CD4-positive, CD25-positive, alpha-beta regulatory T cell (primary cell): Measurements from ENCODE around the gene WDR89. TPM values are rescaled to one million over a fixed set of nuclear protein-coding genes. Genes with fewer than 3 reads are reported as not detected.

Source experiments
- ATAC-seq, 2 donors: fragments of 150-1000 bp; cut with Tn5 transposase; one replicate each; pipeline ENCODE4 v1.10.0; 2021; ENCODE audit warnings: low read depth in 2 of 2, moderate number of reproducible peaks in 2 of 2, moderate library complexity in 1 of 2
- DNase-seq, 3 donors: peaks; one replicate each; pipeline versions ENCODE4 v3.0.0 to v3.0.0-alpha.2; 2012 to 2022; ENCODE audit warnings: mixed read lengths in 1 of 3
- H3K27ac ChIP-seq: one replicate; pipeline ENCODE4 v1.7.0; 2013; ENCODE audit warnings: mild to moderate bottlenecking, low read length; ENCODE audit not compliant: insufficient read depth, poor library complexity, severe bottlenecking
- H3K27me3 ChIP-seq: one replicate; pipeline ENCODE4 v1.7.0; 2013; ENCODE audit warnings: low read length; ENCODE audit not compliant: control insufficient read depth, insufficient read depth
- H3K36me3 ChIP-seq: one replicate; pipeline ENCODE4 v1.7.0; 2013; ENCODE audit warnings: mild to moderate bottlenecking, low read length, moderate library complexity; ENCODE audit not compliant: control insufficient read depth, insufficient read depth
- H3K4me1 ChIP-seq: 2 replicates; pipeline ENCODE4 v1.7.0; 2013; ENCODE audit warnings: mild to moderate bottlenecking, low read length; ENCODE audit not compliant: insufficient read depth, control insufficient read depth, poor library complexity, severe bottlenecking
- H3K4me3 ChIP-seq: one replicate; pipeline ENCODE4 v1.7.0; 2013; ENCODE audit warnings: low read depth, mild to moderate bottlenecking, low read length, moderate library complexity
- H3K9me3 ChIP-seq, 2 experiments: 1 replicate in 1 of 2; 2 replicates in 1 of 2; pipeline ENCODE4 v1.7.0; 2013; ENCODE audit warnings: low read length in 2 of 2, mild to moderate bottlenecking in 1 of 2, moderate library complexity in 1 of 2; ENCODE audit not compliant: control insufficient read depth in 2 of 2
- H3K27ac Mint-ChIP-seq, 3 donors: one replicate each; pipeline ENCODE4 v1.8.0; 2020 to 2022; ENCODE audit warnings: mild to moderate bottlenecking in 3 of 3, mixed read lengths in 3 of 3, moderate library complexity in 2 of 3
- H3K27me3 Mint-ChIP-seq: one replicate; pipeline ENCODE4 v1.8.0; 2022; ENCODE audit warnings: mild to moderate bottlenecking, mixed read lengths
- H3K36me3 Mint-ChIP-seq: one replicate; pipeline ENCODE4 v1.8.0; 2020; ENCODE audit warnings: mixed read lengths
- H3K4me1 Mint-ChIP-seq, 4 donors: one replicate each; pipeline ENCODE4 v1.8.0; 2020 to 2022; ENCODE audit warnings: mixed read lengths in 4 of 4, mild to moderate bottlenecking in 1 of 4
- H3K4me3 Mint-ChIP-seq, 4 donors: one replicate each; pipeline ENCODE4 v1.8.0; 2020 to 2022; ENCODE audit warnings: mild to moderate bottlenecking in 4 of 4, mixed read lengths in 4 of 4, moderate library complexity in 3 of 4
- H3K9me3 Mint-ChIP-seq, 7 donors: one replicate each; pipeline ENCODE4 v1.8.0; 2020 to 2022; ENCODE audit warnings: mixed read lengths in 7 of 7, mild to moderate bottlenecking in 3 of 7, moderate library complexity in 2 of 7
- polyA plus RNA-seq, 4 donors: library from polyadenylated mRNA; unstranded; fragments of 300-500 nt; fragmentation: Illumina TruSeq; gene quantifications; one replicate each; pipeline ENCODE4 v1.2.3, GENCODE V29; 2021
- total RNA-seq: library from RNA; stranded (reverse); gene quantifications from one replicate; pipeline ENCODE4 v1.2.3, GENCODE V29; 2022

WDR89 gene
- total and polyA plus RNA-seq, 5 donors from 2014 or later, result 14.6 to 21.5 (median 19.3) TPM

- no peak overlapping the region for H3K4me3 Mint-ChIP-seq
- no peaks in the 10 kb centered on the region for H3K9me3 Mint-ChIP-seq
- H3K36me3 ChIP-seq, result peaks cover 18% of the 10 kb centered on the region
- H3K4me3 ChIP-seq, result no peak overlapping the region
- no peaks in the 10 kb centered on the region for H3K27me3 ChIP-seq
- H3K4me1 ChIP-seq, result no peaks in the 10 kb centered on the region
- no peak overlapping the region for H3K27ac ChIP-seq
- H3K36me3 Mint-ChIP-seq, result peaks cover 25% of the 10 kb centered on the region
- H3K4me1 Mint-ChIP-seq, result peaks cover 0 to 15% (median 4%) of the 10 kb centered on the region in 4 donors
- ATAC-seq (no peak), DNase-seq (no peak)
- no peaks in the 10 kb centered on the region for H3K9me3 ChIP-seq
- no peak overlapping the region for H3K27ac Mint-ChIP-seq
- H3K27me3 Mint-ChIP-seq, result no peaks in the 10 kb centered on the region
Observed at GRCh38 chr14:63676615-63677014, 34.9 kb upstream of the WDR89 start.

DNA sequence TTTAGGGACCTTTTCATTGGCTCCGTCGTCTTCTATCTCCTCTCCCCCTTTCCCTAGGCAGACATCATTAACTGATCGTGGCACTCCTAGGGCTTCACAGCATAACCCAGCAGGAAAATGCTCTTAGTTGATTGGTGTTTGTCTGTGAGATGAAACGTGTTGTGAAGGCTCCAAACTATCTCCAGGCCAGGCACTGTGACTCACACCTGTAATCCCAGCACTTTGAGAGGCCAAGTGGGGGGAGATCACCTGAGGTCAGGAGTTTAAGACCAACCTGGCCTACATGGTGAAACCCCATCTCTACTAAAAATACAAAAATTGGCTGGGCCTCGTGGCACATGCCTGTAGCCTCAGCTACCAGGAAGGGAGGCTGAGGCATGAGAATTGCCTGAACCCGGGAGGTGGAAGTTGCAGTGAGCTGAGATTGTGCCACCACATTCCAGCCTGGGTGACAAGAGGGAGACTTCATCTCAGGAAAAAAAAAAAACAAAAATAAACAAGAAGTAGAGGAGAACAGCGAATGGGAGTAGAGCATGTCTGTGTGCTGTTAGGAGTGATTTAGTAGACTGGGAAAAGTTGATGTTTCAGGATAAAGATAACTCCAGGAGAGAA lies 32.3 kb upstream of the WDR89 start:
- Mint-ChIP-seq H3K27ac (peak overlapping the region in 2 of 3 donors; percentile 6 to 73), H3K4me3 (no peak overlapping the region), H3K27me3 (no peaks in the 10 kb centered on the region), H3K36me3 (peaks cover 17% of the 10 kb centered on the region), H3K9me3 (no peaks in the 10 kb centered on the region), H3K4me1 (peaks cover 0 to 10% (median 4%) of the 10 kb centered on the region in 4 donors)
- Histone ChIP-seq H3K4me1 (no peaks in the 10 kb centered on the region), H3K36me3 (peaks cover 9% of the 10 kb centered on the region), H3K9me3 (no peaks in the 10 kb centered on the region), H3K27me3 (no peaks in the 10 kb centered on the region), H3K4me3 (no peak overlapping the region), H3K27ac (no peak overlapping the region)
- DNase-seq, result no peak
- ATAC-seq, result no peak

- Histone ChIP-seq H3K4me1 (no peaks in the 10 kb centered on the region), H3K27me3 (no peaks in the 10 kb centered on the region), H3K27ac (no peak overlapping the region), H3K36me3 (peaks cover 9% of the 10 kb centered on the region), H3K9me3 (no peaks in the 10 kb centered on the region), H3K4me3 (no peak overlapping the region)
- Mint-ChIP-seq H3K4me1 (peaks cover 0 to 10% (median 4%) of the 10 kb centered on the region in 4 donors), H3K27me3 (no peaks in the 10 kb centered on the region), H3K27ac (no peak overlapping the region), H3K36me3 (peaks cover 12% of the 10 kb centered on the region), H3K9me3 (no peaks in the 10 kb centered on the region), H3K4me3 (no peak overlapping the region)
- DNase-seq (no peak), ATAC-seq (no peak)
Observed at GRCh38 chr14:63673255-63673654, 31.6 kb upstream of the WDR89 start.

- no peaks in the 10 kb centered on the region for H3K27me3 ChIP-seq
- H3K4me3 ChIP-seq, result no peak overlapping the region
- DNase-seq (no peak), ATAC-seq (no peak)
- H3K36me3 ChIP-seq, result peaks cover 5% of the 10 kb centered on the region
- Mint-ChIP-seq H3K27ac (no peak overlapping the region), H3K4me1 (peaks cover 0 to 10% (median 4%) of the 10 kb centered on the region in 4 donors), H3K4me3 (no peak overlapping the region), H3K36me3 (peaks cover 12% of the 10 kb centered on the region), H3K27me3 (no peaks in the 10 kb centered on the region), H3K9me3 (no peaks in the 10 kb centered on the region)
- H3K4me1 ChIP-seq, result no peaks in the 10 kb centered on the region
- no peaks in the 10 kb centered on the region for H3K9me3 ChIP-seq
- no peak overlapping the region for H3K27ac ChIP-seq
Observed at GRCh38 chr14:63672417-63673180, 30.9 kb upstream of the WDR89 start.

DNA sequence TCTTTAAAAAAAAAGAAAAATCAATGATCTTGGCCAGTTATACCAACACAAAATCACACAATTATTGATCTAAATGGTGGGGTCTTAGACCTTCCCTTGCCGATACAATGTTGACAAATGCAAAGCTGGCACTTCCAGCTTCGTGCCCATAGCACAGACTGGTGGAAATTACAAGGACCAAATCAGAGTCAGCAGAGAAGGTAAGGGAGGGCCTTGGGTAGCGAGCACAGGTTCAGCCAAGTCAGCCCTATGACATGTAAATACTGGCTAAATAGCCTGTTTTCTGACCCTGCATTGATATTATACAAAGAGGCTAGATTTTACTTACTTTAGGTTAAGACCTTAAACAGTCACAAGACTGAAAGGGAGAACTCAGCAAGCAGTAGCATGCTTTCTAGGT lies 30.3 kb upstream of the WDR89 start:
- Histone ChIP-seq H3K4me1 (no peaks in the 10 kb centered on the region), H3K36me3 (peaks cover 2% of the 10 kb centered on the region), H3K4me3 (no peak overlapping the region), H3K9me3 (no peaks in the 10 kb centered on the region), H3K27me3 (no peaks in the 10 kb centered on the region), H3K27ac (no peak overlapping the region)
- no peaks in the 10 kb centered on the region for H3K27me3 Mint-ChIP-seq
- no peak for ATAC-seq
- DNase-seq, result no peak
- H3K27ac Mint-ChIP-seq, result no peak overlapping the region
- no peak overlapping the region for H3K4me3 Mint-ChIP-seq
- no peaks in the 10 kb centered on the region for H3K9me3 Mint-ChIP-seq
- H3K36me3 Mint-ChIP-seq, result peaks cover 9% of the 10 kb centered on the region
- H3K4me1 Mint-ChIP-seq, result peaks cover 0 to 10% (median 4%) of the 10 kb centered on the region in 4 donors

GRCh38 chr14:63670692-63671091 lies 29.0 kb upstream of the WDR89 start:
- H3K27me3 Mint-ChIP-seq, result no peaks in the 10 kb centered on the region
- Histone ChIP-seq H3K9me3 (no peaks in the 10 kb centered on the region), H3K4me3 (no peak overlapping the region), H3K27ac (no peak overlapping the region), H3K36me3 (no peaks in the 10 kb centered on the region), H3K27me3 (no peaks in the 10 kb centered on the region), H3K4me1 (no peaks in the 10 kb centered on the region)
- ATAC-seq (no peak), DNase-seq (no peak)
- H3K9me3 Mint-ChIP-seq, result no peaks in the 10 kb centered on the region
- peaks cover 6% of the 10 kb centered on the region for H3K36me3 Mint-ChIP-seq
- H3K27ac Mint-ChIP-seq, result no peak overlapping the region
- peaks cover 0 to 8% (median 4%) of the 10 kb centered on the region in 4 donors for H3K4me1 Mint-ChIP-seq
- no peak overlapping the region for H3K4me3 Mint-ChIP-seq

DNA sequence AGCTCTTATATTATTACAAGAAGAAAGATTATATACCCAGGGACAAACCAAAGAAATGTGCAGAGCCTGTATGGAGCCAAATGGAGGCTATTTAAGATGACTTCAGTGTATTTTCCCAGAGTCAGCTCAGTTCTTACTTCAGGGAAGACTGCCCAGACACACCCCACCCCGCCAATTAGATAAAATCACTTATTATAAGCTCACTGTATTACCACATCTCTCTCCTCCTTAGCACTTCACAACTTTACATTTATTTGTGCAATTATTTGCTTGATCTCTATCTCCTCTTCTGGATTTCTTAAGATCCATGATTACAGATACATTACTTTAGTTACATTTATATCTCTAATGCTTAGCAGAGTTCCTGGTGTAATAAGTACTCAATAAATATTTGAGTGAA lies 24.7 kb upstream of the WDR89 start:
- H3K27me3 ChIP-seq, result no peaks in the 10 kb centered on the region
- H3K27me3 Mint-ChIP-seq, result no peaks in the 10 kb centered on the region
- H3K4me3 Mint-ChIP-seq, result no peak overlapping the region
- no peaks in the 10 kb centered on the region for H3K9me3 ChIP-seq
- H3K27ac ChIP-seq, result no peak overlapping the region
- H3K4me1 Mint-ChIP-seq, result peaks cover 0 to 5% (median 2%) of the 10 kb centered on the region in 4 donors
- DNase-seq (no peak), ATAC-seq (no peak)
- no peak overlapping the region for H3K27ac Mint-ChIP-seq
- no peak overlapping the region for H3K4me3 ChIP-seq
- H3K36me3 ChIP-seq, result no peaks in the 10 kb centered on the region
- no peaks in the 10 kb centered on the region for H3K9me3 Mint-ChIP-seq
- no peaks in the 10 kb centered on the region for H3K4me1 ChIP-seq
- H3K36me3 Mint-ChIP-seq, result no peaks in the 10 kb centered on the region
